Fibroblast of villous mesenchyme (primary cell): ENCODE results near the gene RHOG. TPM values are rescaled to one million over a fixed set of nuclear protein-coding genes. Genes with fewer than 3 reads are reported as not detected.

Experiments used
- DNase-seq: peaks from one replicate; pipeline ENCODE4 v3.0.0-alpha.2; 2010; ENCODE audit warnings: low read depth
- H3K4me3 ChIP-seq: 2 replicates; pipeline ENCODE4 v1.5.1; 2011; ENCODE audit warnings: low read depth, mild to moderate bottlenecking, low read length
- total RNA-seq: library from RNA; depleted of rRNA; stranded (reverse); fragments of >200 nt; gene quantifications from 2 replicates; pipeline ENCODE4 v1.2.3, GENCODE V29; 2012
- TF ChIP-seq, protein P1 (sequence below): IDR thresholded peaks from 2 replicates; pipeline ENCODE4 v1.5.1; 2012; ENCODE audit warnings: low read depth, mild to moderate bottlenecking, low read length; ENCODE audit not compliant: insufficient read depth

The RHOG gene
- total RNA-seq, 1 donor: 9.5 TPM

- peak; percentile 85 for DNase-seq
- TF ChIP-seq, protein P1, sequence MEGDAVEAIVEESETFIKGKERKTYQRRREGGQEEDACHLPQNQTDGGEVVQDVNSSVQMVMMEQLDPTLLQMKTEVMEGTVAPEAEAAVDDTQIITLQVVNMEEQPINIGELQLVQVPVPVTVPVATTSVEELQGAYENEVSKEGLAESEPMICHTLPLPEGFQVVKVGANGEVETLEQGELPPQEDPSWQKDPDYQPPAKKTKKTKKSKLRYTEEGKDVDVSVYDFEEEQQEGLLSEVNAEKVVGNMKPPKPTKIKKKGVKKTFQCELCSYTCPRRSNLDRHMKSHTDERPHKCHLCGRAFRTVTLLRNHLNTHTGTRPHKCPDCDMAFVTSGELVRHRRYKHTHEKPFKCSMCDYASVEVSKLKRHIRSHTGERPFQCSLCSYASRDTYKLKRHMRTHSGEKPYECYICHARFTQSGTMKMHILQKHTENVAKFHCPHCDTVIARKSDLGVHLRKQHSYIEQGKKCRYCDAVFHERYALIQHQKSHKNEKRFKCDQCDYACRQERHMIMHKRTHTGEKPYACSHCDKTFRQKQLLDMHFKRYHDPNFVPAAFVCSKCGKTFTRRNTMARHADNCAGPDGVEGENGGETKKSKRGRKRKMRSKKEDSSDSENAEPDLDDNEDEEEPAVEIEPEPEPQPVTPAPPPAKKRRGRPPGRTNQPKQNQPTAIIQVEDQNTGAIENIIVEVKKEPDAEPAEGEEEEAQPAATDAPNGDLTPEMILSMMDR: peak; percentile 82
- H3K4me3 ChIP-seq: peak overlapping the region; percentile 86
Measured at GRCh38 chr11:3841426-3842350, 929 bp upstream of the RHOG start.

DNA sequence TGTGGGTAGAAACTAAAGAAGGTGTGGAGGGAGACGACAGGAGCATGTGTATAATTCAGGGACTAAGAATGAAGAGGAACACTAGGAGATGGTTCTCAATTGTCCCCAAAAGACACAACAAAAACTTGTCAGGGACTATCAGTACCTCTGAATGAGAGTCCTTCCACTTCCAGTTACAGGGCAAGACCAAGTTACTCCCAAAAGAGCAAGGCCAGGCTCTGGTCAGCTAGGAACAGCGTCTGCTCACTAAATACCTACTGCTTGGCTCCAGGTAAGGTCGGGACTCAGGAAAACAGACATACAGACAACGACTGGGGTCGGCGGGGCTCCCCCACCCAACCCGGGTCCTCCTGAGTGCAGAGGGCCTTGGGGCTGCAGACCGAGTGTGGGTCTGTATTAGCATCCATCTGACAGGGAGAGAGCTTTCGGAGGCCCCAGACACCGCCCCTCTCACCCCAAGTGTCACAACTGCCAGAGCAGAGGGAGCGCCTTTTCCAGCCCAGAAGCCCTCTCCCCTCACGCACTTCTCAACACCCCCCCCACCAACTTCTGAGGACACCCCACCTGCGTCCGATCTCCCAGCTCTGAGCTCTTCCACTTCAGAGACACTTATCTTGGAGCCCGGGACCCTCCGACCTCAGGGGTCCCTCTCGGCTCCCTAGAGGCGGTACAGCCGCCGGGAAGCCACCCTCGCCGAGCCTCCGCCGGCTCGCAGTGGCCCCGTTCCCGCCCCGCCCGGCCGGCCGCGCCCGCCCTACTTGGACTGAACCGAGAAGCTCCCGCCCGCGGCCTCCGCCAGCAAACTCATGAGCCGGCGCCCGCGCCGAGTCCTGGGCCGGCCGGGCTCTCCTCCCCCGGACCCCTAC, 522 bp downstream of the RHOG start:
- peak overlapping the region; percentile 86 for H3K4me3 ChIP-seq
- TF ChIP-seq, protein P1: no peak
- DNase-seq: peak; percentile 19

- TF ChIP-seq, protein P1: no peak
- DNase-seq: no peak
- H3K4me3 ChIP-seq: no peak overlapping the region
Measured at GRCh38 chr11:3838504-3838903, 2.3 kb downstream of the RHOG start.

GRCh38 chr11:3837793-3838192, 3.0 kb downstream of the RHOG start:
- DNase-seq: peak; percentile 35
- no peak overlapping the region for H3K4me3 ChIP-seq
- TF ChIP-seq, protein P1: no peak

DNA sequence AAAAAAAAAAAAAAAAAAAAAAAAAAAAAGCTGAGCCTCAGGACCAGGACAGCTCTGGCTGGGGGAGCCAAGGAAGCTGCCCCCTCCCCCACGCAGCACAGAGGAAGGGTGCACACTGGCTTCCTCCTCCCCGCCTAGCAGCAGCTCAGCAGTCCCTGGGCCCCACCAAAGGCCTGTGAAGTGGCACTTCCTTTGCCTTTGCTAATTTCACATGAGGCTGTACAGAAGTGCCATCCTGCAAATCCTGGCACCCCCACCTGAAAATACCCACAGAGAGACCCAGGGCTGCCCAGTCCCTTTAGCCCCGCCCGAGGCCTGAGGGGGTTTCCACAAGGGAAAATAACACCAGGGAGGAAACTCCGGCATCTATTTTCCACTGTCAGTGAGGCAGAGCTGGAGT, 3.9 kb downstream of the RHOG start:
- DNase-seq: no peak
- TF ChIP-seq, protein P1: no peak
- H3K4me3 ChIP-seq: no peak overlapping the region

DNA sequence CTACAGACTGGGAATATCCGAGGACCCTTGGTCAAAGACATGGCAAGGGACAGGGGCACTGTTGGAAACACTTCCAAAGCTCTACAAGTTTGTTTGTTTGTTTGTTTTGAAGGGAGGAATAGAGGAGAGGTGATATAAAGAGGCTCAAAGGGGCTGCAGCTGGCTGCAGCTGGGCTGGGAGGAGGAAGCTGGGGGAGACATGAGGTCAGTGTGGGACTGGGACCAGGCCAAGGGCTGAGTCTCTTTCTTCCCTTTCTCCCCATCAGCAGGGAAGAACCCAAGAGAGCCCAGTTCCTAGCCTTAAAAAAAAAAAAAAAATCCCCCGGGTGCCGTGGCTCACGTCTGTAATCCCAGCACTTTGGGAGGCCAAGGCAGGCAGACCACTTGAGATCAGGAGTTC, 5.0 kb downstream of the RHOG start:
- no peak for DNase-seq
- H3K4me3 ChIP-seq: no peak overlapping the region
- TF ChIP-seq, protein P1: no peak
